Measurements from ENCODE around the gene FMNL2.

Gene FMNL2

GRCh38 chr2:152674334-152674733, 339.4 kb downstream of the FMNL2 start:
- DNase-seq: no peak

- no peak for DNase-seq
Measured at GRCh38 chr2:152676461-152676860, 341.5 kb downstream of the FMNL2 start.

- DNase-seq: no peak
Measured at GRCh38 chr2:152678808-152679207, 343.8 kb downstream of the FMNL2 start.

- DNase-seq: no peak
Measured at GRCh38 chr2:152682663-152683062, 347.7 kb downstream of the FMNL2 start.

GRCh38 chr2:152683400-152683799, 348.4 kb downstream of the FMNL2 start:
- no peak for DNase-seq

- no peak for DNase-seq
Measured at GRCh38 chr2:152686321-152686720, 351.3 kb downstream of the FMNL2 start.

- DNase-seq: no peak
Measured at GRCh38 chr2:152693033-152693432, 358.1 kb downstream of the FMNL2 start.

GRCh38 chr2:152694161-152694661, 359.2 kb downstream of the FMNL2 start:
- no peak for DNase-seq

GRCh38 chr2:152695763-152696162, 360.8 kb downstream of the FMNL2 start:
- no peak for DNase-seq

- no peak for DNase-seq
Measured at GRCh38 chr2:152696476-152696875, 361.5 kb downstream of the FMNL2 start.

Data from COR-L47 (cell line).